DOHH2 (cell line): Measurements from ENCODE around the gene EPSTI1.

Experiments used
- H3F3A ChIP-seq: fragments of 200-600 bp; sonication (generic), shearing (Covaris generic); 2 replicates; pipeline ENCODE4 v1.6.0; 2016; ENCODE audit warnings: antibody characterized with exemption, mild to moderate bottlenecking; ENCODE audit not compliant: control insufficient read depth, insufficient read depth
- H3K27ac ChIP-seq: fragments of 200-600 bp; sonication (generic); 2 replicates; pipeline ENCODE4 v1.5.1; 2014; ENCODE audit warnings: low read depth, mild to moderate bottlenecking, low read length, moderate library complexity
- H3K27me3 ChIP-seq: fragments of 200-600 bp; sonication (generic); 2 replicates; pipeline ENCODE4 v1.6.1; 2014; ENCODE audit warnings: mild to moderate bottlenecking, low read length, mixed read lengths; ENCODE audit not compliant: control insufficient read depth
- H3K36me3 ChIP-seq: fragments of 200-600 bp; sonication (generic); 2 replicates; pipeline ENCODE4 v1.6.1; 2014; ENCODE audit warnings: mild to moderate bottlenecking, low read length, moderate library complexity, mixed read lengths; ENCODE audit not compliant: control insufficient read depth
- H3K4me1 ChIP-seq: fragments of 200-600 bp; sonication (generic); 2 replicates; pipeline ENCODE4 v1.6.1; 2014; ENCODE audit warnings: mild to moderate bottlenecking, low read length, mixed read lengths; ENCODE audit not compliant: control insufficient read depth
- H3K4me2 ChIP-seq: fragments of 200-600 bp; sonication (generic); 2 replicates; pipeline ENCODE4 v1.6.0; 2014; ENCODE audit warnings: mild to moderate bottlenecking, low read length, moderate library complexity
- H3K4me3 ChIP-seq: fragments of 200-600 bp; sonication (generic); 2 replicates; pipeline ENCODE4 v1.5.1; 2014; ENCODE audit warnings: mild to moderate bottlenecking, low read length, mixed read lengths
- H3K79me2 ChIP-seq: fragments of 200-600 bp; sonication (generic); 2 replicates; pipeline ENCODE4 v1.6.1; 2014; ENCODE audit warnings: mild to moderate bottlenecking, low read length, mixed read lengths; ENCODE audit not compliant: control insufficient read depth
- H3K9me2 ChIP-seq: fragments of 200-600 bp; sonication (generic); replicated peaks from 2 replicates; pipeline ENCODE4 v1.6.1; 2014; ENCODE audit warnings: mild to moderate bottlenecking, low read length, mixed read lengths; ENCODE audit not compliant: control insufficient read depth
- H3K9me3 ChIP-seq: fragments of 200-600 bp; sonication (generic); 2 replicates; pipeline ENCODE4 v1.6.1; 2014; ENCODE audit warnings: antibody characterized with exemption, low read length, mixed read lengths; ENCODE audit not compliant: control insufficient read depth, insufficient read depth
- H4K20me1 ChIP-seq: fragments of 200-600 bp; sonication (generic); 2 replicates; pipeline ENCODE4 v1.6.0; 2014; ENCODE audit warnings: low read depth, mild to moderate bottlenecking, antibody characterized with exemption, low read length, moderate library complexity; ENCODE audit not compliant: control insufficient read depth, insufficient read depth
- CTCF ChIP-seq: fragments of 200-600 bp; sonication (generic); IDR thresholded peaks from one replicate; pipeline ENCODE4 v1.5.1; 2014; ENCODE audit warnings: antibody characterized with exemption, mild to moderate bottlenecking, low read depth, low read length; ENCODE audit not compliant: poor library complexity, severe bottlenecking
- EZH2phosphoT487 ChIP-seq: fragments of 200-600 bp; sonication (generic); IDR thresholded peaks from 2 replicates; pipeline ENCODE4 v1.6.1; 2017; ENCODE audit warnings: borderline replicate concordance, mild to moderate bottlenecking, antibody characterized with exemption, low read length, moderate library complexity, mixed read lengths

The EPSTI1 gene

GRCh38 chr13:42885325-42885724, 106.7 kb downstream of the EPSTI1 start:
- Histone ChIP-seq H3K9me3 (no peaks in the 10 kb centered on the region), H4K20me1 (no peaks in the 10 kb centered on the region), H3K4me2 (no peak overlapping the region), H3K4me3 (no peak overlapping the region), H3K9me2 (no peaks in the 10 kb centered on the region), H3K79me2 (no peaks in the 10 kb centered on the region), H3K36me3 (no peaks in the 10 kb centered on the region), H3K27me3 (no peaks in the 10 kb centered on the region), H3K27ac (no peak overlapping the region), H3K4me1 (no peaks in the 10 kb centered on the region), H3F3A (no peaks in the 10 kb centered on the region)
- TF ChIP-seq CTCF (no peak), EZH2phosphoT487 (no peak)

- Histone ChIP-seq H3K4me3 (no peak overlapping the region), H3K9me3 (no peaks in the 10 kb centered on the region), H3K27me3 (no peaks in the 10 kb centered on the region), H3K79me2 (no peaks in the 10 kb centered on the region), H3K9me2 (no peaks in the 10 kb centered on the region), H4K20me1 (no peaks in the 10 kb centered on the region), H3K36me3 (no peaks in the 10 kb centered on the region), H3K27ac (no peak overlapping the region), H3F3A (no peaks in the 10 kb centered on the region), H3K4me2 (no peak overlapping the region), H3K4me1 (no peaks in the 10 kb centered on the region)
- TF ChIP-seq CTCF (no peak), EZH2phosphoT487 (no peak)
Measured at GRCh38 chr13:42883771-42884467, 108.1 kb downstream of the EPSTI1 start.

- TF ChIP-seq EZH2phosphoT487 (no peak), CTCF (no peak)
- H3K27ac ChIP-seq: no peak overlapping the region
- no peaks in the 10 kb centered on the region for H3K9me3 ChIP-seq
Measured at GRCh38 chr13:42883142-42883541, 108.9 kb downstream of the EPSTI1 start.

More at GRCh38 chr13:42883142-42883541, 108.9 kb downstream of the EPSTI1 start:
- Histone ChIP-seq H3F3A (no peaks in the 10 kb centered on the region), H3K36me3 (no peaks in the 10 kb centered on the region), H3K9me2 (no peaks in the 10 kb centered on the region), H3K4me2 (no peak overlapping the region), H3K4me3 (no peak overlapping the region), H3K79me2 (no peaks in the 10 kb centered on the region), H3K4me1 (no peaks in the 10 kb centered on the region), H4K20me1 (no peaks in the 10 kb centered on the region), H3K27me3 (no peaks in the 10 kb centered on the region)
